Measurements from ENCODE around the gene MARCHF10.

DNA sequence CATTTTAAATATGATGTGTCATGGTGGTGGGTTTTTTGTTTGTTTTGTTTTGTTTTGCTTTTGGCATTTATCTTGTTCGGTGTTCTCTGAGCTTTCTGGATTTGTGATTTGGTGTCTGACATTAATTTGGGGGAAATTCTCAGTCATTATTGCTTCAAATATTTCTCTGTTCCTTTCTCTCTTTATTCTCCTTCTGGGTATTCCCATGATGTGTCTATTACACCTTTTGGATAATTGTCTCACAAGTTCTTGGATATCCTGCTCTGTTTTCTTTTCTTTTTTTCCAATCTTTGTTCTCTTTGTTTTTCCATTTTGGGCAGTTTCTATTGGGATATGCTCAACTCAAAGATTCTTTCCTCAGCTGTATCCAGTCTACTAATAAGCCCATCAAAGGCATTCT lies 88.5 kb downstream of the MARCHF10 start:
- TF ChIP-seq, protein P1, sequence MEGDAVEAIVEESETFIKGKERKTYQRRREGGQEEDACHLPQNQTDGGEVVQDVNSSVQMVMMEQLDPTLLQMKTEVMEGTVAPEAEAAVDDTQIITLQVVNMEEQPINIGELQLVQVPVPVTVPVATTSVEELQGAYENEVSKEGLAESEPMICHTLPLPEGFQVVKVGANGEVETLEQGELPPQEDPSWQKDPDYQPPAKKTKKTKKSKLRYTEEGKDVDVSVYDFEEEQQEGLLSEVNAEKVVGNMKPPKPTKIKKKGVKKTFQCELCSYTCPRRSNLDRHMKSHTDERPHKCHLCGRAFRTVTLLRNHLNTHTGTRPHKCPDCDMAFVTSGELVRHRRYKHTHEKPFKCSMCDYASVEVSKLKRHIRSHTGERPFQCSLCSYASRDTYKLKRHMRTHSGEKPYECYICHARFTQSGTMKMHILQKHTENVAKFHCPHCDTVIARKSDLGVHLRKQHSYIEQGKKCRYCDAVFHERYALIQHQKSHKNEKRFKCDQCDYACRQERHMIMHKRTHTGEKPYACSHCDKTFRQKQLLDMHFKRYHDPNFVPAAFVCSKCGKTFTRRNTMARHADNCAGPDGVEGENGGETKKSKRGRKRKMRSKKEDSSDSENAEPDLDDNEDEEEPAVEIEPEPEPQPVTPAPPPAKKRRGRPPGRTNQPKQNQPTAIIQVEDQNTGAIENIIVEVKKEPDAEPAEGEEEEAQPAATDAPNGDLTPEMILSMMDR (conservative IDR thresholded peaks at IDR 0.05; ENCODE audit: low read depth, low read length), result no peak
- no peak for TF ChIP-seq EZH2 (IDR thresholded peaks at IDR 0.05; ENCODE audit: borderline replicate concordance, low read depth, low read length, poor library complexity, severe bottlenecking)
